OCI-LY7 (cell line): ENCODE data around the gene ACADVL. TPM values are rescaled to one million over a fixed set of nuclear protein-coding genes. Genes with fewer than 3 reads are reported as not detected.

ENCODE experiments used
- BruUV-seq: library from RNA; stranded (reverse); fragments of 400-500 nt; replicated peaks from 2 replicates; lab custom pipeline; 2021; lab: Mats Ljungman, UMichigan
- CTCF ChIA-PET: fragments of 300-600 bp; sonication (Branson Sonifier 250); formaldehyde crosslinking; loops from one replicate; lab custom pipeline; 2022; ENCODE audit warnings: antibody characterized with exemption; ENCODE audit not compliant: unreplicated experiment; lab: Charles Lee
- POLR2A ChIA-PET: fragments of 300-600 bp; sonication (Branson Sonifier 250); formaldehyde crosslinking; loops from one replicate; lab custom pipeline; 2022; ENCODE audit warnings: antibody characterized with exemption; lab: Charles Lee
- DNase-seq: peaks from one replicate; pipeline ENCODE4 v3.0.0-alpha.2; 2015; ENCODE audit warnings: low spot score
- H2AFZ ChIP-seq: fragments of 200-600 bp; sonication (generic), shearing (Covaris generic); 2 replicates; pipeline ENCODE4 v1.6.1; 2014; ENCODE audit warnings: mild to moderate bottlenecking, antibody characterized with exemption, low read length, moderate library complexity
- H3K27ac ChIP-seq: fragments of 200-600 bp; sonication (generic); 2 replicates; pipeline ENCODE4 v1.5.1; 2014; ENCODE audit warnings: mixed run types, low read depth, mild to moderate bottlenecking, moderate library complexity, low read length, inconsistent platforms; ENCODE audit not compliant: poor library complexity, severe bottlenecking
- H3K36me3 ChIP-seq: fragments of 200-600 bp; sonication (generic); 2 replicates; pipeline ENCODE4 v1.6.1; 2014; ENCODE audit warnings: mild to moderate bottlenecking, antibody characterized with exemption, low read length, moderate library complexity, mixed read lengths; ENCODE audit not compliant: insufficient read depth
- H3K4me1 ChIP-seq: fragments of 200-600 bp; sonication (generic); 2 replicates; pipeline ENCODE4 v1.5.1; 2014; ENCODE audit warnings: mild to moderate bottlenecking, low read length; ENCODE audit not compliant: insufficient read depth, poor library complexity, severe bottlenecking
- H3K4me2 ChIP-seq: fragments of 200-600 bp; sonication (generic); 2 replicates; pipeline ENCODE4 v1.6.1; 2014; ENCODE audit warnings: mild to moderate bottlenecking, low read length
- H3K4me3 ChIP-seq: fragments of 200-600 bp; sonication (generic); 2 replicates; pipeline ENCODE4 v1.5.1; 2014; ENCODE audit warnings: mild to moderate bottlenecking, low read depth, low read length; ENCODE audit not compliant: poor library complexity, severe bottlenecking
- H3K79me2 ChIP-seq: fragments of 200-600 bp; sonication (generic); 2 replicates; pipeline ENCODE4 v1.6.1; 2016; ENCODE audit warnings: low read depth, mild to moderate bottlenecking, low read length, moderate library complexity, mixed read lengths; ENCODE audit not compliant: insufficient read depth
- H3K9me2 ChIP-seq: fragments of 200-600 bp; sonication (generic); 2 replicates; pipeline ENCODE4 v1.6.1; 2016; ENCODE audit warnings: mild to moderate bottlenecking, low read length, mixed read lengths; ENCODE audit not compliant: insufficient read depth
- H3K9me3 ChIP-seq: fragments of 200-600 bp; sonication (generic); 2 replicates; pipeline ENCODE4 v1.6.1; 2014; ENCODE audit warnings: mild to moderate bottlenecking, mixed run types, low read length, mixed read lengths
- H4K20me1 ChIP-seq: fragments of 200-600 bp; sonication (generic); 2 replicates; pipeline ENCODE4 v1.6.1; 2014; ENCODE audit warnings: mild to moderate bottlenecking, antibody characterized with exemption, low read length, moderate library complexity, mixed read lengths; ENCODE audit not compliant: insufficient read depth
- EZH2phosphoT487 ChIP-seq: fragments of 200-600 bp; sonication (generic); IDR thresholded peaks from 2 replicates; pipeline ENCODE4 v1.6.1; 2018; ENCODE audit warnings: low read depth, borderline replicate concordance, mild to moderate bottlenecking, mixed run types, antibody characterized with exemption, low read length, moderate library complexity, mixed read lengths
- intact Hi-C: fragments of 100-400 bp; cut with micrococcal nuclease; formaldehyde crosslinking; loops from one replicate; pipeline ENCODE4 v1.10.0; 2022; ENCODE audit not compliant: unreplicated experiment
- total RNA-seq, 2 experiments: library from RNA; depleted of rRNA in 1 of 2; stranded (reverse); fragments of >200 nt in 1 of 2; shearing (Covaris generic) in 1 of 2; gene quantifications; 2 replicates each; pipeline ENCODE4 v1.2.3, GENCODE V29; 2014 to 2022
- TF ChIP-seq, protein P1 (sequence below): fragments of 200-600 bp; sonication (generic); conservative IDR thresholded peaks from 2 replicates; pipeline ENCODE4 v1.5.1; 2014; ENCODE audit warnings: mild to moderate bottlenecking, antibody characterized with exemption, low read length, moderate library complexity, mixed read lengths

ACADVL gene
- total RNA-seq, 2 experiments from 2014 or later = 204 to 297 TPM

DNA sequence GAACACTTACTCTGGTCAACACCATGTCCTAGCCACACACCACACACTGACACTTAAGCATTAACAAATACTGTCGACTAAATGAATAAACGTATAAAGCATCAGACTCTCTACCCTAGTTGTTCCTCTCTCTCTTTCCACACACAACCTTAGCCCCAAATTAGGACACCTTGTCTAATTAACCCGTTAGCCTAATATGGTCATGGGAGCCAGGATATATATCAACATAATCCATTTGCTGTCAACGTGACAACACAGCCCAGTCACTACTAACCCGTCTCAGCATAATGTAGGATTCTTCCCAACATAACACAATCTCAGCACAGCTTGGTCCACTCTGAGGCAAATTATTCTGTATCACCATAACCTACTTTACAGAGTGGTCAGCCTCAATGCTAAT lies 12.4 kb downstream of the ACADVL start:
- BruUV-seq = TSS peak; percentile 47
- peak overlapping the region; percentile 98 for H3K4me2 ChIP-seq
- peaks cover 35% of the 10 kb centered on the region for H3K4me1 ChIP-seq
- peaks cover 77% of the 10 kb centered on the region for H3K36me3 ChIP-seq
- H3K79me2 ChIP-seq = peaks cover 46% of the 10 kb centered on the region
- TF ChIP-seq EZH2phosphoT487 = no peak
- TF ChIP-seq, protein P1, sequence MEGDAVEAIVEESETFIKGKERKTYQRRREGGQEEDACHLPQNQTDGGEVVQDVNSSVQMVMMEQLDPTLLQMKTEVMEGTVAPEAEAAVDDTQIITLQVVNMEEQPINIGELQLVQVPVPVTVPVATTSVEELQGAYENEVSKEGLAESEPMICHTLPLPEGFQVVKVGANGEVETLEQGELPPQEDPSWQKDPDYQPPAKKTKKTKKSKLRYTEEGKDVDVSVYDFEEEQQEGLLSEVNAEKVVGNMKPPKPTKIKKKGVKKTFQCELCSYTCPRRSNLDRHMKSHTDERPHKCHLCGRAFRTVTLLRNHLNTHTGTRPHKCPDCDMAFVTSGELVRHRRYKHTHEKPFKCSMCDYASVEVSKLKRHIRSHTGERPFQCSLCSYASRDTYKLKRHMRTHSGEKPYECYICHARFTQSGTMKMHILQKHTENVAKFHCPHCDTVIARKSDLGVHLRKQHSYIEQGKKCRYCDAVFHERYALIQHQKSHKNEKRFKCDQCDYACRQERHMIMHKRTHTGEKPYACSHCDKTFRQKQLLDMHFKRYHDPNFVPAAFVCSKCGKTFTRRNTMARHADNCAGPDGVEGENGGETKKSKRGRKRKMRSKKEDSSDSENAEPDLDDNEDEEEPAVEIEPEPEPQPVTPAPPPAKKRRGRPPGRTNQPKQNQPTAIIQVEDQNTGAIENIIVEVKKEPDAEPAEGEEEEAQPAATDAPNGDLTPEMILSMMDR = no peak
- no peaks in the 10 kb centered on the region for H3K9me3 ChIP-seq
- intact Hi-C loops = no loop called here
- POLR2A ChIA-PET = no interaction called here
- no peak overlapping the region for H3K27ac ChIP-seq
- H4K20me1 ChIP-seq = peaks cover 15% of the 10 kb centered on the region
- CTCF ChIA-PET = no interaction called here
- DNase-seq = no peak
- H2AFZ ChIP-seq = no peak overlapping the region
- H3K4me3 ChIP-seq = peak overlapping the region; percentile 97
- H3K9me2 ChIP-seq = no peaks in the 10 kb centered on the region

DNA sequence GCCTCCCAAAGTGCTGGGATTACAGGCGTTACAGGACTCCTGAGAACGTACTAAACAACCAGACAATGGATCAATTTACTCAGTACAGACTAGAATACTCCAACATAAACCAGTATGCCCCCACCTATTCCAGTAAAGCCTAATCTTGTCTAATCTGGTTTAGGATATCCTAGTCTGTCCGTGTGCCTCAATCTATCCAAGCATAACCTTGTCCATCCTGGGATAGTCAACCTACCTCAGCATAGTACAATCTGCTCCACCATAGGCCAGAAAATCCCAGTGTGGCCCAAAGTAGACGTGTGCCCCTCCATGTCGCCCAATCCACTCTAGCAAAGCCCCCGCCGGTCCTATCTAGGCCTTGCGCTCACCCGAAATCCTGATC lies 14.0 kb downstream of the ACADVL start:
- CTCF ChIA-PET = interaction anchor here (0.6 to 2.4 kb wide), 2 partner anchors 12 to 791 kb away, joined by 3 to 7 read pairs; no protein-coding TSS in a partner anchor
- Histone ChIP-seq H3K9me2 (no peaks in the 10 kb centered on the region), H3K4me3 (peak overlapping the region; percentile 97), H3K27ac (peak overlapping the region; percentile 65), H3K4me1 (peaks cover 40% of the 10 kb centered on the region), H4K20me1 (peaks cover 19% of the 10 kb centered on the region), H3K9me3 (no peaks in the 10 kb centered on the region), H3K79me2 (peaks cover 54% of the 10 kb centered on the region), H2AFZ (peak overlapping the region; percentile 29; the same call in 1 of the 2 replicates), H3K4me2 (peak overlapping the region; percentile 98), H3K36me3 (peaks cover 65% of the 10 kb centered on the region)
- intact Hi-C loops = loop anchor here (1.0 kb wide), 1 partner anchor 12 kb away; no protein-coding TSS in a partner anchor
- no peak for DNase-seq
- no peak for TF ChIP-seq EZH2phosphoT487
- TF ChIP-seq, protein P1 = no peak
- no TSS peak for BruUV-seq
- POLR2A ChIA-PET = no interaction called here
